Measurements from ENCODE around the gene MCC. TPM values are rescaled to one million over a fixed set of nuclear protein-coding genes. Genes with fewer than 3 reads are reported as not detected.

MCC gene
- total and polyA plus RNA-seq, 2 donors (not counting 1 experiment from before 2014, with no cell fraction given) = 3.2 to 41.3 TPM

DNA sequence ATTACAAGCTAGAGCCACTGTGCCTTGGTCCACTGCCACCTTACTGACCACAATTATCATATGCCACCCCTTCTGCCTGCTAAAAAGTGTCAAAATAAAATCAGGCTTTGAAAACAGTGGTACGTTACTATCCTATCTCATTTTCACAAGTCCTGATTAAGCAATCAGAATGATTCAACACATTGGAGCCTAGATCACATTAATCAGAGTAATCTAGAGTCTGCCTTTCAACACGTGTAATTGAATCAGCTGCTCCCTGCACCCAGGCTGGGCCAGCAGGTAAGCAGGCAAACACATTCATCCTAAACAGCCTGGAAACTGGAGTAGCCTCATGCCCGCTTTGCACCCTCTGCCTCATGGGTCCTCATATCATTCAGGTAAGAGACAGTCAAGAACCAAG lies 325.5 kb downstream of the MCC start:
- TF ChIP-seq, protein P1, sequence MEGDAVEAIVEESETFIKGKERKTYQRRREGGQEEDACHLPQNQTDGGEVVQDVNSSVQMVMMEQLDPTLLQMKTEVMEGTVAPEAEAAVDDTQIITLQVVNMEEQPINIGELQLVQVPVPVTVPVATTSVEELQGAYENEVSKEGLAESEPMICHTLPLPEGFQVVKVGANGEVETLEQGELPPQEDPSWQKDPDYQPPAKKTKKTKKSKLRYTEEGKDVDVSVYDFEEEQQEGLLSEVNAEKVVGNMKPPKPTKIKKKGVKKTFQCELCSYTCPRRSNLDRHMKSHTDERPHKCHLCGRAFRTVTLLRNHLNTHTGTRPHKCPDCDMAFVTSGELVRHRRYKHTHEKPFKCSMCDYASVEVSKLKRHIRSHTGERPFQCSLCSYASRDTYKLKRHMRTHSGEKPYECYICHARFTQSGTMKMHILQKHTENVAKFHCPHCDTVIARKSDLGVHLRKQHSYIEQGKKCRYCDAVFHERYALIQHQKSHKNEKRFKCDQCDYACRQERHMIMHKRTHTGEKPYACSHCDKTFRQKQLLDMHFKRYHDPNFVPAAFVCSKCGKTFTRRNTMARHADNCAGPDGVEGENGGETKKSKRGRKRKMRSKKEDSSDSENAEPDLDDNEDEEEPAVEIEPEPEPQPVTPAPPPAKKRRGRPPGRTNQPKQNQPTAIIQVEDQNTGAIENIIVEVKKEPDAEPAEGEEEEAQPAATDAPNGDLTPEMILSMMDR (conservative IDR thresholded peaks at IDR 0.05 in 1 of 2, IDR thresholded peaks at IDR 0.05 in 1 of 2; ENCODE audit: low read depth in 1 of 2, low read length in 2 of 2) = no peak
- TF ChIP-seq EZH2 (IDR thresholded peaks at IDR 0.05; ENCODE audit: low read length, missing control alignments) = no peak
- no peaks in the 10 kb centered on the region for H3K79me2 ChIP-seq (ENCODE audit: control insufficient read depth, insufficient read depth, low read length)
- no peaks in the 10 kb centered on the region for H4K20me1 ChIP-seq (ENCODE audit: control insufficient read depth, extremely low read depth, insufficient read depth, low read length)
- H3K9me3 ChIP-seq (ENCODE audit: control insufficient read depth, insufficient read depth, low read depth, low read length) = no peaks in the 10 kb centered on the region
- no peaks in the 10 kb centered on the region for H3K27me3 ChIP-seq (ENCODE audit: control insufficient read depth, insufficient read depth, low read length)
- H3K4me2 ChIP-seq (ENCODE audit: extremely low read depth, insufficient read depth, low read length) = no peak overlapping the region
- H3K4me1 ChIP-seq (ENCODE audit: control insufficient read depth, extremely low read depth, insufficient read depth, low read length) = peaks cover 4% of the 10 kb centered on the region
- no peak overlapping the region for H3K9ac ChIP-seq (ENCODE audit: insufficient read depth, low read length)
- no peaks in the 10 kb centered on the region for H3K36me3 ChIP-seq (ENCODE audit: control insufficient read depth, insufficient read depth, low read length)
- DNase-seq (ENCODE audit: low read depth in 2 of 2) = peak; percentile 44 to 80
- no peak overlapping the region for H2AFZ ChIP-seq (ENCODE audit: low read length)
- no peak overlapping the region for H3K27ac ChIP-seq (ENCODE audit: insufficient read depth, low read length)
- no peak overlapping the region for H3K4me3 ChIP-seq (replicated peaks in 1 of 4; ENCODE audit: control extremely low read depth in 1 of 4, insufficient read depth in 1 of 4, low read depth in 3 of 4, low read length in 4 of 4)

DNA sequence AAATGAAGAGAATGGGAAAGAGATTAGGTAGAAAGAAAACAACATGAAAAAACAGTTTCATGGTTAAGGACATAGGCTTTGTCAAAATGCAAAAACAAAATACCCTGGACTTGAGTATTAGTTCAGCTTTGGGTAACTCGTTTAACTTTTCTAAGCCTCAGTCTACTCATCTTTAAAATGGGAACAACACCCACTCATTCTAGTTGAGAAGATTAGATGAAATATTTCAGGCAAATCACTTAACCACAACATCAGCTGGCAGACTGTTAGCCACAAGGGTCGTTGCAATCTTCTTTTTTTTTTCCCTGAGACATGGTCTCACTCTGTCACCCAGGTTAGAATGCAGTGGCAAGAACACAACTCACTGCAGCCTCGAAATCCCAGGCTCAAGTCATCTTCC lies 326.0 kb downstream of the MCC start:
- no peak overlapping the region for H3K27ac ChIP-seq (ENCODE audit: insufficient read depth, low read length)

DNA sequence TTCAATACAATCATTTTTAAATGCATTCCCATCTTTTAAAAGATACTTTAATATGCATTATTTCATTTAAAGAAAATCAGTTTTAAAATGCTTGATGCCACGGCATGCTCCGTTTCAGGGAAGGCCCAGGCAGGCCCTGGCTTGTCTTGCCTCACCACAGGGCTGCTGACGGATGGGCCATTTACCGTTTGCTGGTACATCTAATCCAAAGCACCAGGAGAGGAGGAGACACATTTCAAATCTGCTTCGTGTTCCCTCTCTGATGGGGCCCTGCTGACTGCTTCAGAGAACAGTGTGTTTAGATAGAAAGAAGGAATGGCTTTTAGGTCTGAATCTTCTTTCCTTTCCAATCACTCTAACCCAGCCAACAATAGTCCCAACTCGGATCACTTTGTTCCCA lies 326.4 kb downstream of the MCC start:
- H4K20me1 ChIP-seq (ENCODE audit: control insufficient read depth, extremely low read depth, insufficient read depth, low read length) = no peaks in the 10 kb centered on the region
- DNase-seq (ENCODE audit: low read depth in 2 of 2) = no peak
- no peak overlapping the region for H2AFZ ChIP-seq (ENCODE audit: low read length)
- H3K36me3 ChIP-seq (ENCODE audit: control insufficient read depth, insufficient read depth, low read length) = no peaks in the 10 kb centered on the region
- no peak overlapping the region for H3K27ac ChIP-seq (ENCODE audit: insufficient read depth, low read length)
- H3K9me3 ChIP-seq (ENCODE audit: control insufficient read depth, insufficient read depth, low read depth, low read length) = no peaks in the 10 kb centered on the region
- H3K4me1 ChIP-seq (ENCODE audit: control insufficient read depth, extremely low read depth, insufficient read depth, low read length) = peaks cover 4% of the 10 kb centered on the region
- H3K9ac ChIP-seq (ENCODE audit: insufficient read depth, low read length) = no peak overlapping the region
- H3K4me3 ChIP-seq (replicated peaks in 1 of 4; ENCODE audit: control extremely low read depth in 1 of 4, insufficient read depth in 1 of 4, low read depth in 3 of 4, low read length in 4 of 4) = no peak overlapping the region
- H3K4me2 ChIP-seq (ENCODE audit: extremely low read depth, insufficient read depth, low read length) = no peak overlapping the region
- no peak for TF ChIP-seq EZH2 (IDR thresholded peaks at IDR 0.05; ENCODE audit: low read length, missing control alignments)
- TF ChIP-seq, protein P1 (conservative IDR thresholded peaks at IDR 0.05 in 1 of 2, IDR thresholded peaks at IDR 0.05 in 1 of 2; ENCODE audit: low read depth in 1 of 2, low read length in 2 of 2) = no peak
- H3K27me3 ChIP-seq (ENCODE audit: control insufficient read depth, insufficient read depth, low read length) = no peaks in the 10 kb centered on the region
- no peaks in the 10 kb centered on the region for H3K79me2 ChIP-seq (ENCODE audit: control insufficient read depth, insufficient read depth, low read length)

More for the DNA sequence above, 326.0 kb downstream of the MCC start:
- Histone ChIP-seq H4K20me1 (ENCODE audit: control insufficient read depth, extremely low read depth, insufficient read depth, low read length) (no peaks in the 10 kb centered on the region), H3K4me1 (ENCODE audit: control insufficient read depth, extremely low read depth, insufficient read depth, low read length) (peaks cover 4% of the 10 kb centered on the region), H3K9ac (ENCODE audit: insufficient read depth, low read length) (no peak overlapping the region), H3K4me2 (ENCODE audit: extremely low read depth, insufficient read depth, low read length) (no peak overlapping the region), H3K27me3 (ENCODE audit: control insufficient read depth, insufficient read depth, low read length) (no peaks in the 10 kb centered on the region), H2AFZ (ENCODE audit: low read length) (no peak overlapping the region), H3K79me2 (ENCODE audit: control insufficient read depth, insufficient read depth, low read length) (no peaks in the 10 kb centered on the region), H3K36me3 (ENCODE audit: control insufficient read depth, insufficient read depth, low read length) (no peaks in the 10 kb centered on the region), H3K4me3 (replicated peaks in 1 of 4; ENCODE audit: control extremely low read depth in 1 of 4, insufficient read depth in 1 of 4, low read depth in 3 of 4, low read length in 4 of 4) (no peak overlapping the region), H3K9me3 (ENCODE audit: control insufficient read depth, insufficient read depth, low read depth, low read length) (no peaks in the 10 kb centered on the region)
- DNase-seq (ENCODE audit: low read depth in 2 of 2) = peak in 1 of 2 donors; percentile 32
- no peak for TF ChIP-seq EZH2 (IDR thresholded peaks at IDR 0.05; ENCODE audit: low read length, missing control alignments)
- TF ChIP-seq, protein P1 (conservative IDR thresholded peaks at IDR 0.05 in 1 of 2, IDR thresholded peaks at IDR 0.05 in 1 of 2; ENCODE audit: low read depth in 1 of 2, low read length in 2 of 2) = no peak
